D721Med (cell line): ENCODE results near the gene SUSD3.
A peak's percentile ranks its signal among the peaks of the same experiment; 100 is the strongest.

Experiments
- DNase-seq: peaks from one replicate; pipeline ENCODE4 v3.0.0; 2011; ENCODE audit warnings: low spot score; ENCODE audit not compliant: insufficient read length
- FAIRE-seq: peaks from 2 replicates; lab custom pipeline; 2011; peaks lifted over from hg19 to GRCh38; lab: Jason Lieb, UNC
- CTCF ChIP-seq: IDR thresholded peaks from 2 replicates; pipeline ENCODE4 v1.5.1; 2012; ENCODE audit warnings: mild to moderate bottlenecking, control low read depth; ENCODE audit not compliant: insufficient read depth; ENCODE audit errors: missing control alignments

SUSD3 gene

DNA sequence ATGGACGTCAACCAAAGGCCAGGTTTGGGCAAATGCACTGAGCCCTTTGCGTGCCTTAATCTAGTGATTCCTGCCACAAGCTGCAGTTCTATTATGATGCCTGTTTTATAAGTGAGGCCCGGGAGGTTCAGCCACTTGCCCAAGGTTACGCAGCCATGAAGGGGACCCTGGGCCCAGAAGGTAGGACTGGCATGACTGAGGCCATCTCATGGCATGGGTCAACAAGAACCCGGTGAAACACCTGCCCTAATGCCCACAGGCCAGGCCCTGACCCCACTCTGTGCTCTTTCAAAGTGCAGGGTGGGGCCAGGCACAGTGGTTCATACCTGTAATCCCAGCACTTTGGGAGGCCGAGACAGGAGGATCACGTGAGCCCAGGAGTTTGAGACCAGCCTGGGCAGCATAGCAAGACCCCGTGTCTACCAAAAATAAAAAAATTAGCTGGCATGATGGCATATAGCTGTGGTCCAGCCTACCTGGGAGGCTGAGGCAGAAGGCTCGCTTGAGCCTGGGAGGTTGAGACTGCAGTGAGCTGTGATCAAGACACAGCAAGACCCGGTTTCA is 66.9 kb downstream of the SUSD3 start:
- DNase-seq (peak; percentile 7), FAIRE-seq (no peak)
- no peak for TF ChIP-seq CTCF

- FAIRE-seq = no peak
These were observed 67.8 kb downstream of the SUSD3 start for GRCh38 chr9:93126151-93126781.

GRCh38 chr9:93126825-93127368 is 68.4 kb downstream of the SUSD3 start:
- no peak for TF ChIP-seq CTCF
- DNase-seq (peak; percentile 15), FAIRE-seq (no peak)

More at GRCh38 chr9:93126151-93126781, 67.8 kb downstream of the SUSD3 start:
- DNase-seq = peak; percentile 14
- no peak for TF ChIP-seq CTCF

DNA sequence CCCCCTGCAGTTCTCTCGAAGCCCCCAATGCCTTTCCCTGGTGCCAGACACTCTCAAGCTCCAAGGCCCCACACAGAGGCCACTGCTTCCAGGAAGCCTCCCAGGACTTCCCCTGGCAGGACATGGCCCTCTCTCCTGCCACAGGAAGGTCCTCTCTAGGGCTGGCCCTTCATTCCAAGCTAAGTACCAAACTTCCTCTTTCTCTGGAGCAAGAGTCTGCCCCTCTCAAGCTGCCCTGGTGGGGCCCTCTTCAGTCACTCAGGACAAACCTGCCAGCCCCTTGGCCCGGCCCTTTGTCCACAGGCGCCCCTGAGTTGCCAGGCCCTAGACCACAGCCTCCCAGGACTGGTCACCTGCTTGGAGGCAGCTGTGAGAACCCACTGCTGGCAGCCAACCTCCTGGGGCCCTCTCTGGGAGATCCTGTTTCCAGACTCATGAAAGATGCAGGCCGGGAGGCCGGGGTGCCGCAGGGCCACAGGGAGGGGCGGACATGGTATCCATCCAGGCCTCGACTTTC is 69.0 kb downstream of the SUSD3 start:
- TF ChIP-seq CTCF = no peak
- FAIRE-seq (no peak), DNase-seq (no peak)

GRCh38 chr9:93128011-93128714 is 69.7 kb downstream of the SUSD3 start:
- no peak for TF ChIP-seq CTCF
- DNase-seq (no peak), FAIRE-seq (no peak)

DNA sequence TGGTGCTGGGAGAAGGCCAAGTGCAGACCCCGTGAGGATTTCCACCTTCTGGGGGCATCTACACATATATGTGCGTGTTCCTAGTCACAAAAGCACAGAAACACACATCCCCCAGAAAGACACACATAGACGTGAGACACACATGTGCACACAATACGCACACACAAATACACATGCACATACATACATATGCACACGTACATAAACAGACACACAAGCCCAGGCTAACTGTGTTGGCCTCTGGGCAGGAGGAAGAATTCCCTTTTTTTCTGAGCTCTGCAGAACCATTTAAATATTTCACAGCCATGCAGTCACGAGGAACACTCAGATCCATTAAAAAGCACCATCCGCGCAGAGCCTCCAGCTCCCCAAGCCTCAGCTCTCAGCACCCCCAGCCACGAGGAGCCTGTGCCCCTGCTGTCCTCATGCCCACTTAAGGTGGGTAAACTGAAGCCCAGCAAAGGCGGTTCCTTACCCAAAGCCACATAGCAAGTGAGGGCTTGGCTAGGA is 70.3 kb downstream of the SUSD3 start:
- DNase-seq = no peak
- no peak for TF ChIP-seq CTCF
- no peak for FAIRE-seq
